IMR-90 (cell line): ENCODE results near the gene MDM2. TPM values are rescaled to one million over a fixed set of nuclear protein-coding genes. Genes with fewer than 3 reads are reported as not detected.

Experiments used
- ATAC-seq: fragments of 200-7000 bp; cut with Tn5 transposase; 2 replicates; pipeline ENCODE4 v1.9.1; 2020; ENCODE audit warnings: low read depth, mild to moderate bottlenecking, moderate library complexity
- BruUV-seq: library from RNA; stranded (reverse); fragments of 400-500 nt; replicated peaks from 2 replicates; lab custom pipeline; 2021; lab: Mats Ljungman, UMichigan
- CTCF ChIA-PET: fragments of 300-600 bp; formaldehyde crosslinking; extraction: SDS; loops from one replicate; lab custom pipeline; 2021; ENCODE audit warnings: antibody characterized with exemption; lab: Yijun Ruan, JAX
- POLR2A ChIA-PET: fragments of 300-600 bp; sonication (Branson Sonifier 250); formaldehyde crosslinking; loops from one replicate; lab custom pipeline; 2022; ENCODE audit warnings: antibody characterized with exemption; ENCODE audit not compliant: unreplicated experiment; lab: Charles Lee
- DNase-seq: peaks from one replicate; pipeline ENCODE4 v3.0.0; 2013
- H2AFZ ChIP-seq: replicated peaks from 2 replicates; pipeline ENCODE3; 2013; ENCODE audit warnings: low read length, mild to moderate bottlenecking; ENCODE audit not compliant: poor library complexity
- H2AK5ac ChIP-seq: 2 replicates; pipeline ENCODE4 v1.6.1; 2013; ENCODE audit warnings: low read depth, low read length, inconsistent platforms
- H2AK9ac ChIP-seq: replicated peaks from 2 replicates; pipeline ENCODE3; 2013; ENCODE audit warnings: mild to moderate bottlenecking, low read depth, low read length, moderate library complexity; ENCODE audit not compliant: poor library complexity
- H2BK120ac ChIP-seq: 2 replicates; pipeline ENCODE4 v1.6.1; 2013; ENCODE audit warnings: low read depth, low read length, inconsistent platforms
- H2BK15ac ChIP-seq: 3 replicates; pipeline ENCODE4 v1.6.1; 2013; ENCODE audit warnings: low read depth, low read length, inconsistent platforms
- H2BK20ac ChIP-seq: 2 replicates; pipeline ENCODE4 v1.6.1; 2013; ENCODE audit warnings: low read depth, mild to moderate bottlenecking, inconsistent platforms, low read length, moderate library complexity
- H2BK5ac ChIP-seq: 2 replicates; pipeline ENCODE4 v1.6.1; 2013; ENCODE audit warnings: mild to moderate bottlenecking, low read depth, low read length, inconsistent platforms; ENCODE audit not compliant: poor library complexity, severe bottlenecking
- H3K14ac ChIP-seq: replicated peaks from 2 replicates; pipeline ENCODE4 v1.6.1; 2013; ENCODE audit warnings: low read depth, low read length, inconsistent platforms
- H3K18ac ChIP-seq: 2 replicates; pipeline ENCODE4 v1.6.1; 2013; ENCODE audit warnings: low read depth, low read length, control low read depth
- H3K23ac ChIP-seq: 2 replicates; pipeline ENCODE4 v1.6.1; 2013; ENCODE audit warnings: low read depth, low read length, inconsistent platforms
- H3K27ac ChIP-seq: 2 replicates; pipeline ENCODE4 v1.5.1; 2013; ENCODE audit warnings: mild to moderate bottlenecking, control low read depth, low read length; ENCODE audit not compliant: insufficient read depth
- H3K27me3 ChIP-seq: 2 replicates; pipeline ENCODE4 v1.6.1; 2013; ENCODE audit warnings: low read length; ENCODE audit not compliant: control insufficient read depth, insufficient read depth
- H3K36me3 ChIP-seq: 2 replicates; pipeline ENCODE4 v1.6.1; 2013; ENCODE audit warnings: low read length, mixed read lengths; ENCODE audit not compliant: control insufficient read depth, insufficient read depth
- H3K4ac ChIP-seq: 2 replicates; pipeline ENCODE4 v1.6.1; 2013; ENCODE audit warnings: low read depth, low read length, inconsistent platforms
- H3K4me1 ChIP-seq: 2 replicates; pipeline ENCODE4 v1.6.1; 2013; ENCODE audit warnings: low read length, mixed read lengths; ENCODE audit not compliant: control insufficient read depth, insufficient read depth
- H3K4me2 ChIP-seq: 2 replicates; pipeline ENCODE4 v1.6.1; 2013; ENCODE audit warnings: low read depth, mild to moderate bottlenecking, control low read depth, low read length, moderate library complexity
- H3K4me3 ChIP-seq: 2 replicates; pipeline ENCODE4 v1.5.1; 2013; ENCODE audit warnings: low read depth, mild to moderate bottlenecking, control low read depth, low read length, moderate library complexity; ENCODE audit not compliant: insufficient read depth
- H3K56ac ChIP-seq: 2 replicates; pipeline ENCODE4 v1.6.1; 2013; ENCODE audit warnings: low read length, inconsistent platforms; ENCODE audit not compliant: insufficient read depth; ENCODE audit errors: extremely low read depth
- H3K79me1 ChIP-seq, 2 experiments: 2 replicates each; pipeline ENCODE4 v1.6.1; 2013; ENCODE audit warnings: low read length in 2 of 2, inconsistent platforms in 1 of 2, low read depth in 1 of 2
- H3K9ac ChIP-seq: 2 replicates; pipeline ENCODE4 v1.6.1; 2013; ENCODE audit warnings: low read depth, low read length, control low read depth
- H3K9me1 ChIP-seq: 2 replicates; pipeline ENCODE4 v1.6.1; 2013; ENCODE audit warnings: low read length, inconsistent platforms; ENCODE audit not compliant: insufficient read depth
- H3K9me3 ChIP-seq: 2 replicates; pipeline ENCODE4 v1.6.1; 2013; ENCODE audit warnings: low read length; ENCODE audit not compliant: control insufficient read depth, insufficient read depth
- H4K20me1 ChIP-seq: 2 replicates; pipeline ENCODE4 v1.6.1; 2013; ENCODE audit warnings: low read length, inconsistent platforms; ENCODE audit not compliant: insufficient read depth
- H4K5ac ChIP-seq: 2 replicates; pipeline ENCODE4 v1.6.1; 2013; ENCODE audit warnings: mild to moderate bottlenecking, low read depth, low read length, control low read depth
- H4K8ac ChIP-seq, 2 experiments: 2 replicates each; pipeline ENCODE4 v1.6.1; 2013; ENCODE audit warnings: low read depth in 2 of 2, low read length in 2 of 2, control low read depth in 1 of 2, inconsistent platforms in 1 of 2
- H4K91ac ChIP-seq: 2 replicates; pipeline ENCODE4 v1.6.1; 2013; ENCODE audit warnings: low read depth, low read length, inconsistent platforms; ENCODE audit not compliant: insufficient read depth
- BHLHE40 ChIP-seq: fragments of 150-350 bp; IDR thresholded peaks from 2 replicates; pipeline ENCODE4 v1.6.1; 2016; ENCODE audit warnings: mild to moderate bottlenecking, low read depth, low read length
- CEBPB ChIP-seq: IDR thresholded peaks from 2 replicates; pipeline ENCODE4 v1.6.1; 2012; ENCODE audit warnings: low read depth, low read length, improper control_type of control experiment
- CHD1 ChIP-seq: IDR thresholded peaks from 2 replicates; pipeline ENCODE4 v1.6.1; 2012; ENCODE audit warnings: low read depth, low read length, improper control_type of control experiment
- ELK1 ChIP-seq: fragments of 150-350 bp; IDR thresholded peaks from 2 replicates; pipeline ENCODE4 v1.6.1; 2016; ENCODE audit warnings: low read depth, mild to moderate bottlenecking, low read length, moderate library complexity, borderline replicate concordance
- FOS ChIP-seq: fragments of 150-350 bp; IDR thresholded peaks from 2 replicates; pipeline ENCODE4 v1.6.1; 2016; ENCODE audit warnings: low read depth, low read length
- MAFK ChIP-seq: IDR thresholded peaks from 2 replicates; pipeline ENCODE4 v1.6.1; 2012; ENCODE audit warnings: low read depth, low read length, improper control_type of control experiment
- MAZ ChIP-seq: IDR thresholded peaks from 2 replicates; pipeline ENCODE4 v1.6.1; 2012; ENCODE audit warnings: low read depth, mild to moderate bottlenecking, low read length, improper control_type of control experiment, moderate library complexity, borderline replicate concordance
- MXI1 ChIP-seq: IDR thresholded peaks from 2 replicates; pipeline ENCODE4 v1.6.1; 2012; ENCODE audit warnings: low read depth, mild to moderate bottlenecking, low read length, moderate library complexity, borderline replicate concordance
- NFE2L2 ChIP-seq: fragments of 150-350 bp; IDR thresholded peaks from 2 replicates; pipeline ENCODE4 v1.6.1; 2016; ENCODE audit warnings: low read depth, mild to moderate bottlenecking, low read length
- POLR2A ChIP-seq: IDR thresholded peaks from 2 replicates; pipeline ENCODE4 v1.6.1; 2012; ENCODE audit warnings: mild to moderate bottlenecking, low read depth, low read length
- RAD21 ChIP-seq: IDR thresholded peaks from 2 replicates; pipeline ENCODE4 v1.6.1; 2012; ENCODE audit warnings: low read length, improper control_type of control experiment
- RCOR1 ChIP-seq: IDR thresholded peaks from 2 replicates; pipeline ENCODE4 v1.6.1; 2012; ENCODE audit warnings: mild to moderate bottlenecking, low read length, improper control_type of control experiment; ENCODE audit not compliant: insufficient replicate concordance
- RFX5 ChIP-seq: IDR thresholded peaks from 2 replicates; pipeline ENCODE4 v1.8.0; 2012; ENCODE audit warnings: low read depth, mild to moderate bottlenecking, low read length, moderate library complexity
- SMC3 ChIP-seq: fragments of 150-350 bp; IDR thresholded peaks from 2 replicates; pipeline ENCODE4 v1.6.1; 2016; ENCODE audit warnings: low read depth, mild to moderate bottlenecking, antibody characterized with exemption, low read length, moderate library complexity
- WGBS, 2 experiments: methylation state at CpG; one replicate each; pipeline versions ENCODE4 v1.1.5 to v1.1.7; 2013; ENCODE audit warnings: missing lambda C conversion rate in 2 of 2; ENCODE audit not compliant: insufficient read length in 1 of 2; ENCODE audit errors: extremely low coverage in 2 of 2; 5-methylcytosine and 5-hydroxymethylcytosine counted together
- dilution Hi-C: fragments of 300-500 bp; cut with HindIII; formaldehyde crosslinking; loops from one replicate; pipeline ENCODE4 v1.14.3; 2018; ENCODE audit warnings: low sequenced_read_pairs; ENCODE audit not compliant: unreplicated experiment
- in situ Hi-C: fragments of 300-500 bp; cut with MboI; formaldehyde crosslinking; loops from 3 replicates; pipeline ENCODE4 v1.14.3; 2019; ENCODE audit warnings: low sequenced_read_pairs, inconsistent platforms, mixed read lengths
- intact Hi-C: fragments of 100-400 bp; cut with micrococcal nuclease; formaldehyde crosslinking; loops from 2 replicates; pipeline ENCODE4 v1.10.0; 2022
- polyA plus RNA-seq, 3 experiments: library from polyadenylated mRNA; depleted of rRNA; stranded (reverse); fragments of >200 nt; gene quantifications; 2 replicates each; pipeline ENCODE4 v1.2.3, GENCODE V29; 2012; ENCODE audit warnings: low replicate concordance in 1 of 3
- total RNA-seq: library from RNA; depleted of rRNA; stranded (reverse); fragments of >200 nt; gene quantifications from 2 replicates; pipeline ENCODE4 v1.2.3, GENCODE V29; 2012
- TF ChIP-seq, protein P1 (sequence below): conservative IDR thresholded peaks from 2 replicates; pipeline ENCODE4 v1.5.1; 2012; ENCODE audit warnings: mild to moderate bottlenecking, low read depth, low read length, improper control_type of control experiment
- TF ChIP-seq, protein P2 (sequence below): fragments of 150-350 bp; IDR thresholded peaks from 2 replicates; pipeline ENCODE4 v1.6.1; 2017; ENCODE audit warnings: mild to moderate bottlenecking, antibody characterized with exemption, low read length, low read depth

MDM2 gene
- total and polyA plus RNA-seq, 2 of the 4 experiments (the other 2 are of a cell fraction) = 21.9 to 196 TPM

- BruUV-seq = no TSS peak
- Histone ChIP-seq H2BK120ac (no peak overlapping the region), H2BK20ac (no peak overlapping the region), H3K9me1 (no peaks in the 10 kb centered on the region), H3K79me1 (no peaks in the 10 kb centered on the region), H2AFZ (no peak overlapping the region), H3K18ac (no peak overlapping the region), H3K9ac (no peak overlapping the region), H3K23ac (no peak overlapping the region), H2AK5ac (no peak overlapping the region), H4K8ac (no peak overlapping the region), H2BK5ac (no peak overlapping the region), H3K9me3 (no peaks in the 10 kb centered on the region), H3K4me1 (no peaks in the 10 kb centered on the region), H3K27me3 (no peaks in the 10 kb centered on the region; the same call in 1 of the 2 replicates), H4K20me1 (no peaks in the 10 kb centered on the region), H4K91ac (no peak overlapping the region), H3K56ac (no peak overlapping the region), H3K4ac (no peak overlapping the region), H4K5ac (no peak overlapping the region), H2AK9ac (no peak overlapping the region), H3K27ac (no peak overlapping the region), H2BK15ac (no peak overlapping the region), H3K14ac (no peak overlapping the region), H3K4me2 (no peak overlapping the region), H3K4me3 (no peak overlapping the region), H3K36me3 (no peaks in the 10 kb centered on the region)
- POLR2A ChIA-PET = no interaction called here
- WGBS, 2 experiments = no CpG with 5 or more reads among the region's 4 CpGs
- DNase-seq = no peak
- no peak for TF ChIP-seq CHD1
- TF ChIP-seq RCOR1 = no peak
- TF ChIP-seq POLR2A = no peak
- no peak for TF ChIP-seq NFE2L2
- TF ChIP-seq MXI1 = no peak
- TF ChIP-seq BHLHE40 = no peak
- no peak for TF ChIP-seq RAD21
- TF ChIP-seq RFX5 = no peak
- no peak for TF ChIP-seq CEBPB
- no peak for TF ChIP-seq FOS
- no peak for TF ChIP-seq MAZ
- no peak for TF ChIP-seq ELK1
- TF ChIP-seq, protein P1, sequence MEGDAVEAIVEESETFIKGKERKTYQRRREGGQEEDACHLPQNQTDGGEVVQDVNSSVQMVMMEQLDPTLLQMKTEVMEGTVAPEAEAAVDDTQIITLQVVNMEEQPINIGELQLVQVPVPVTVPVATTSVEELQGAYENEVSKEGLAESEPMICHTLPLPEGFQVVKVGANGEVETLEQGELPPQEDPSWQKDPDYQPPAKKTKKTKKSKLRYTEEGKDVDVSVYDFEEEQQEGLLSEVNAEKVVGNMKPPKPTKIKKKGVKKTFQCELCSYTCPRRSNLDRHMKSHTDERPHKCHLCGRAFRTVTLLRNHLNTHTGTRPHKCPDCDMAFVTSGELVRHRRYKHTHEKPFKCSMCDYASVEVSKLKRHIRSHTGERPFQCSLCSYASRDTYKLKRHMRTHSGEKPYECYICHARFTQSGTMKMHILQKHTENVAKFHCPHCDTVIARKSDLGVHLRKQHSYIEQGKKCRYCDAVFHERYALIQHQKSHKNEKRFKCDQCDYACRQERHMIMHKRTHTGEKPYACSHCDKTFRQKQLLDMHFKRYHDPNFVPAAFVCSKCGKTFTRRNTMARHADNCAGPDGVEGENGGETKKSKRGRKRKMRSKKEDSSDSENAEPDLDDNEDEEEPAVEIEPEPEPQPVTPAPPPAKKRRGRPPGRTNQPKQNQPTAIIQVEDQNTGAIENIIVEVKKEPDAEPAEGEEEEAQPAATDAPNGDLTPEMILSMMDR = no peak
- TF ChIP-seq MAFK = no peak
- TF ChIP-seq SMC3 = no peak
- TF ChIP-seq, protein P2, sequence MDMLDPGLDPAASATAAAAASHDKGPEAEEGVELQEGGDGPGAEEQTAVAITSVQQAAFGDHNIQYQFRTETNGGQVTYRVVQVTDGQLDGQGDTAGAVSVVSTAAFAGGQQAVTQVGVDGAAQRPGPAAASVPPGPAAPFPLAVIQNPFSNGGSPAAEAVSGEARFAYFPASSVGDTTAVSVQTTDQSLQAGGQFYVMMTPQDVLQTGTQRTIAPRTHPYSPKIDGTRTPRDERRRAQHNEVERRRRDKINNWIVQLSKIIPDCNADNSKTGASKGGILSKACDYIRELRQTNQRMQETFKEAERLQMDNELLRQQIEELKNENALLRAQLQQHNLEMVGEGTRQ = no peak
- in situ Hi-C loops = loop anchor here (5.0 kb wide), 1 partner anchor 199 kb away; no protein-coding TSS in a partner anchor
- ATAC-seq = no peak
- dilution Hi-C loops = no loop called here
- intact Hi-C loops = no loop called here
- CTCF ChIA-PET = interaction anchor here (0.6 to 1.2 kb wide), 2 partner anchors 51 to 197 kb away, joined by 3 to 7 read pairs; no protein-coding TSS in a partner anchor
Measured at GRCh38 chr12:68873316-68873715, 65.3 kb downstream of the MDM2 start.
